COLO829 (cell line): ENCODE measurements around the gene CPB2.

Experiments
- DNase-seq: peaks from one replicate; pipeline ENCODE4 v3.0.0; 2012; ENCODE audit warnings: low spot score

CPB2 gene

GRCh38 chr13:46097663-46098062 is 7.2 kb downstream of the CPB2 start:
- DNase-seq: no peak

GRCh38 chr13:46097015-46097414 is 7.8 kb downstream of the CPB2 start:
- no peak for DNase-seq

GRCh38 chr13:46094478-46094877 is 10.4 kb downstream of the CPB2 start:
- DNase-seq: no peak

GRCh38 chr13:46088821-46089562 is 15.8 kb downstream of the CPB2 start:
- DNase-seq: no peak

GRCh38 chr13:46087481-46087880 is 17.4 kb downstream of the CPB2 start:
- DNase-seq: no peak

GRCh38 chr13:46086985-46087384 is 17.8 kb downstream of the CPB2 start:
- DNase-seq: no peak

- DNase-seq: no peak
Observed at GRCh38 chr13:46086421-46086922, 18.4 kb downstream of the CPB2 start.

- no peak for DNase-seq
Observed at GRCh38 chr13:46085737-46086136, 19.1 kb downstream of the CPB2 start.

- DNase-seq: no peak
Observed at GRCh38 chr13:46082324-46082723, 22.5 kb downstream of the CPB2 start.

- no peak for DNase-seq
Observed at GRCh38 chr13:46079770-46080169, 25.1 kb downstream of the CPB2 start.

GRCh38 chr13:46077265-46077664 is 27.6 kb downstream of the CPB2 start:
- DNase-seq: no peak

- DNase-seq: no peak
Observed at GRCh38 chr13:46076827-46077226, 28.0 kb downstream of the CPB2 start.

- no peak for DNase-seq
Observed at GRCh38 chr13:46075811-46076210, 29.0 kb downstream of the CPB2 start.

- no peak for DNase-seq
Observed at GRCh38 chr13:46071590-46072249, 33.1 kb downstream of the CPB2 start.

GRCh38 chr13:46063292-46063691 is 41.5 kb downstream of the CPB2 start:
- no peak for DNase-seq

GRCh38 chr13:46062185-46062584 is 42.6 kb downstream of the CPB2 start:
- DNase-seq: no peak

GRCh38 chr13:46059405-46059804 is 45.4 kb downstream of the CPB2 start:
- DNase-seq: no peak

GRCh38 chr13:46058268-46058667 is 46.6 kb downstream of the CPB2 start:
- DNase-seq: no peak

GRCh38 chr13:46057256-46058015 is 47.4 kb downstream of the CPB2 start:
- peak; percentile 91 for DNase-seq

GRCh38 chr13:46053162-46054012 is 51.4 kb downstream of the CPB2 start:
- no peak for DNase-seq

- DNase-seq: peak; percentile 86
Observed at GRCh38 chr13:46052319-46053161, 52.3 kb downstream of the CPB2 start, which contains the start of gene ZC3H13. TSS of gene ZC3H13 (minus strand) at chr13:46052746. CDS start at chr13:46045507, 7,239 bp downstream.
